Osteocyte (in vitro differentiated cells): ENCODE data around the gene PADI2. TPM values are rescaled to one million over a fixed set of nuclear protein-coding genes. Genes with fewer than 3 reads are reported as not detected.

ENCODE experiments used
- DNase-seq: peaks from one replicate; pipeline ENCODE4 v3.0.0; 2021; ENCODE audit warnings: mixed read lengths; ENCODE audit not compliant: unreplicated experiment; ENCODE audit errors: extremely low spot score
- H3K27ac Mint-ChIP-seq: one replicate; pipeline ENCODE4 v1.8.0; 2021; ENCODE audit warnings: mild to moderate bottlenecking, mixed read lengths; ENCODE audit not compliant: unreplicated experiment
- H3K27me3 Mint-ChIP-seq: one replicate; pipeline ENCODE4 v1.8.0; 2021; ENCODE audit warnings: mixed read lengths; ENCODE audit not compliant: unreplicated experiment
- H3K36me3 Mint-ChIP-seq: one replicate; pipeline ENCODE4 v1.8.0; 2021; ENCODE audit warnings: mixed read lengths; ENCODE audit not compliant: unreplicated experiment
- H3K4me1 Mint-ChIP-seq: one replicate; pipeline ENCODE4 v1.8.0; 2021; ENCODE audit warnings: mixed read lengths; ENCODE audit not compliant: unreplicated experiment
- H3K4me3 Mint-ChIP-seq: one replicate; pipeline ENCODE4 v1.8.0; 2021; ENCODE audit warnings: mild to moderate bottlenecking, moderate library complexity, mixed read lengths; ENCODE audit not compliant: unreplicated experiment
- H3K9me3 Mint-ChIP-seq: one replicate; pipeline ENCODE4 v1.8.0; 2021; ENCODE audit warnings: mixed read lengths; ENCODE audit not compliant: unreplicated experiment
- CTCF ChIP-seq: fragments of 200-600 bp; sonication (generic); IDR thresholded peaks from 2 replicates; pipeline ENCODE4 v1.5.0; 2021; ENCODE audit warnings: antibody characterized with exemption, mild to moderate bottlenecking, moderate library complexity
- total RNA-seq: library from RNA; stranded (reverse); gene quantifications from 2 replicates; pipeline ENCODE4 v1.2.1, GENCODE V29; 2021

The PADI2 gene
- total RNA-seq, 1 donor from 2014 or later, result 111 TPM

- peaks cover 9% of the 10 kb centered on the region for H3K27me3 Mint-ChIP-seq
- H3K4me3 Mint-ChIP-seq, result no peak overlapping the region
- H3K27ac Mint-ChIP-seq, result no peak overlapping the region
- no peak for TF ChIP-seq CTCF
- H3K4me1 Mint-ChIP-seq, result peaks cover 34% of the 10 kb centered on the region
- H3K9me3 Mint-ChIP-seq, result no peaks in the 10 kb centered on the region
- H3K36me3 Mint-ChIP-seq, result peaks cover 2% of the 10 kb centered on the region
- no peak for DNase-seq
Measured at GRCh38 chr1:17101261-17101660, 18.0 kb downstream of the PADI2 start.

- Mint-ChIP-seq H3K36me3 (peaks cover 2% of the 10 kb centered on the region), H3K27me3 (peaks cover 4% of the 10 kb centered on the region), H3K4me1 (peaks cover 39% of the 10 kb centered on the region), H3K27ac (no peak overlapping the region), H3K9me3 (no peaks in the 10 kb centered on the region), H3K4me3 (no peak overlapping the region)
- no peak for DNase-seq
- TF ChIP-seq CTCF, result no peak
Measured at GRCh38 chr1:17099616-17100340, 19.5 kb downstream of the PADI2 start.

- Mint-ChIP-seq H3K27ac (no peak overlapping the region), H3K27me3 (peaks cover 4% of the 10 kb centered on the region), H3K4me3 (no peak overlapping the region), H3K4me1 (peaks cover 48% of the 10 kb centered on the region), H3K36me3 (peaks cover 4% of the 10 kb centered on the region), H3K9me3 (no peaks in the 10 kb centered on the region)
- no peak for TF ChIP-seq CTCF
- no peak for DNase-seq
Measured at GRCh38 chr1:17098446-17099317, 20.6 kb downstream of the PADI2 start.

- no peak for TF ChIP-seq CTCF
- Mint-ChIP-seq H3K4me3 (no peak overlapping the region), H3K4me1 (peaks cover 48% of the 10 kb centered on the region), H3K36me3 (peaks cover 4% of the 10 kb centered on the region), H3K9me3 (no peaks in the 10 kb centered on the region), H3K27me3 (peaks cover 4% of the 10 kb centered on the region), H3K27ac (no peak overlapping the region)
- no peak for DNase-seq
Measured at GRCh38 chr1:17097787-17098186, 21.5 kb downstream of the PADI2 start.

GRCh38 chr1:17097147-17097546 is 22.1 kb downstream of the PADI2 start:
- Mint-ChIP-seq H3K27me3 (peaks cover 4% of the 10 kb centered on the region), H3K4me3 (no peak overlapping the region), H3K36me3 (peaks cover 4% of the 10 kb centered on the region), H3K27ac (no peak overlapping the region), H3K9me3 (no peaks in the 10 kb centered on the region), H3K4me1 (peaks cover 48% of the 10 kb centered on the region)
- no peak for DNase-seq
- TF ChIP-seq CTCF, result no peak
